Fibroblast of the aortic adventitia (primary cell): ENCODE results near the gene MAGIX. TPM values are rescaled to one million over a fixed set of nuclear protein-coding genes. Genes with fewer than 3 reads are reported as not detected.
"Not testable (repeated sequence)": the region's sequence is repeated elsewhere in the genome, so short reads cannot be mapped to it uniquely, and the experiment has no call there.

Source experiments
- DNase-seq: peaks from one replicate; pipeline ENCODE4 v3.0.0-alpha.2; 2010; ENCODE audit warnings: low read depth
- H3K4me3 ChIP-seq: 2 replicates; pipeline ENCODE4 v1.5.1; 2011; ENCODE audit warnings: low read depth, mild to moderate bottlenecking, control low read depth, low read length, moderate library complexity
- total RNA-seq: library from RNA; depleted of rRNA; stranded (reverse); fragments of >200 nt; gene quantifications from 2 replicates; pipeline ENCODE4 v1.2.3, GENCODE V29; 2012; ENCODE audit warnings: low replicate concordance
- TF ChIP-seq, protein P1 (sequence below): IDR thresholded peaks from 2 replicates; pipeline ENCODE4 v1.5.1; 2011; ENCODE audit warnings: mild to moderate bottlenecking, low read length, control low read depth, inconsistent platforms; ENCODE audit not compliant: insufficient read depth

The MAGIX gene
- total RNA-seq, 1 donor = 1.7 TPM

GRCh38 chrX:49166914-49167739 is 4.6 kb downstream of the MAGIX start:
- peak overlapping the region; percentile 51 for H3K4me3 ChIP-seq
- TF ChIP-seq, protein P1, sequence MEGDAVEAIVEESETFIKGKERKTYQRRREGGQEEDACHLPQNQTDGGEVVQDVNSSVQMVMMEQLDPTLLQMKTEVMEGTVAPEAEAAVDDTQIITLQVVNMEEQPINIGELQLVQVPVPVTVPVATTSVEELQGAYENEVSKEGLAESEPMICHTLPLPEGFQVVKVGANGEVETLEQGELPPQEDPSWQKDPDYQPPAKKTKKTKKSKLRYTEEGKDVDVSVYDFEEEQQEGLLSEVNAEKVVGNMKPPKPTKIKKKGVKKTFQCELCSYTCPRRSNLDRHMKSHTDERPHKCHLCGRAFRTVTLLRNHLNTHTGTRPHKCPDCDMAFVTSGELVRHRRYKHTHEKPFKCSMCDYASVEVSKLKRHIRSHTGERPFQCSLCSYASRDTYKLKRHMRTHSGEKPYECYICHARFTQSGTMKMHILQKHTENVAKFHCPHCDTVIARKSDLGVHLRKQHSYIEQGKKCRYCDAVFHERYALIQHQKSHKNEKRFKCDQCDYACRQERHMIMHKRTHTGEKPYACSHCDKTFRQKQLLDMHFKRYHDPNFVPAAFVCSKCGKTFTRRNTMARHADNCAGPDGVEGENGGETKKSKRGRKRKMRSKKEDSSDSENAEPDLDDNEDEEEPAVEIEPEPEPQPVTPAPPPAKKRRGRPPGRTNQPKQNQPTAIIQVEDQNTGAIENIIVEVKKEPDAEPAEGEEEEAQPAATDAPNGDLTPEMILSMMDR = no peak
- DNase-seq = peak; percentile 75

DNA sequence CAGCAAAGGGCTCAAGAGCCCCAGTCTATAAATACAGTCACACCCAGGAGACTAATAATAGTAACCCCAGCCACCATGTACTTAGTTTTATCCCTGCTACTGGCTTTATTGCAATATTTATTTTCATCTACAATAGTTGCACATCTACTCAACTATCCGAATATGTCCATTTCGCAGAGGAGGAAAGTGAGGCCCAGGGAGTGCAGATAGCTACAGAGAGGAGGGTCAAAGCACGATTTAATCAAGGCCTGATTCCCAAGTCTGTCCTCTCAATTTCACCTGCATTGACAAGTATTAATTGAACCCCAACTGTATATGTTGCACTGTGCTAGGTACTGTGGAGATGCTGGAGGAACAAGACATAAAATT is 5.2 kb downstream of the MAGIX start:
- H3K4me3 ChIP-seq = peak overlapping the region; percentile 51
- TF ChIP-seq, protein P1 = no peak
- no peak for DNase-seq

- TF ChIP-seq, protein P1 = no peak
- peak; percentile 32 for DNase-seq
- H3K4me3 ChIP-seq = peak within 1 kb of the TSS; percentile 72
Measured at GRCh38 chrX:49171752-49172279, 9.3 kb downstream of the MAGIX start, which contains the start of gene PLP2. PLP2 (plus strand) TSS chrX:49171898; CDS start chrX:49172001, 103 bp downstream.

DNA sequence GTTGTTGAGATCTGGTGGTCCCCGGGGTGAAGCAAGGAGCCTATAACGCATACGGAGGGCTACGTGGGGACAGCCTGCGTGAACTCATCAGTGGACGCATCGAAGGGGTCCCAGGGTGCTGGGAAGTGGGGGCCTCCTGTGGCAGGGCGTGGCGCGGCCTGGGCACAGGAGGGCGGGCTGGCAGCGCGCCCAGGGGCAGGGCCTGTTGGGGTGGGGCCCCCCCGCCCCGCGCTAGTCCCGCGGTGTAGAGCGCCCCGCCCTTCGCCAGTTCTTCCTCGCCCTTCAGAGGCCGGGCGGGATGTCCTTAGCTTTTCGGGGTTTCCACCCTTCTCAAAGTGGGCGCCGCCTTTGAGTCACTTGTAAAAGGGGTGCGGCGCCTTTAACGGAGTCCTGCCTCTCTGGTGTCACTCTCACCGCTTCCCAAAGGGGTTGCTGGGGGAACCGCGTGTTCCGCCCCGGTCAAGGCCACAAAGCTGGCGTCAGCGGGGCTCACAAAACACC is 9.8 kb downstream of the MAGIX start:
- H3K4me3 ChIP-seq = peak overlapping the region; percentile 72
- TF ChIP-seq, protein P1 = no peak
- DNase-seq = peak; percentile 51

DNA sequence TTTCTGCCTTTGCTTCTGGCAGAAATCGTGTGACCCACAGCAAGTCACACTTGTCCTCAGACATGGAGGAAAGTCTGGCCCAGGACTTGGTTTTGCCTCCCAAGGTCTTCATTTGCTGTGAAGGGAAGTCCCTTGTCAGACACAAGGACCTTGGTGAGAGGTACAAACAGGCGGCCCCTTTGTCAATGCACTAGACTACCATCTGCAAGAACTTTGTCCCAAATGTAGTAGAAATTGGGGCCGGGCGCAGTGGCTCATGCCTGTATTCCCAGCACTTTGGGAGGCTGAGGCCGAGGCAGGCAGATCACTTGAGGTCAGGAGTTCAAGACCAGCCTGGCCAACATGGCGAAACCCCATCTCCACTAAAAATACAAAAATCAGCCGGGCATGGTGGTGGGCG is 11.0 kb downstream of the MAGIX start:
- not testable (repeated sequence) for DNase-seq
- peak overlapping the region; percentile 72 for H3K4me3 ChIP-seq

DNA sequence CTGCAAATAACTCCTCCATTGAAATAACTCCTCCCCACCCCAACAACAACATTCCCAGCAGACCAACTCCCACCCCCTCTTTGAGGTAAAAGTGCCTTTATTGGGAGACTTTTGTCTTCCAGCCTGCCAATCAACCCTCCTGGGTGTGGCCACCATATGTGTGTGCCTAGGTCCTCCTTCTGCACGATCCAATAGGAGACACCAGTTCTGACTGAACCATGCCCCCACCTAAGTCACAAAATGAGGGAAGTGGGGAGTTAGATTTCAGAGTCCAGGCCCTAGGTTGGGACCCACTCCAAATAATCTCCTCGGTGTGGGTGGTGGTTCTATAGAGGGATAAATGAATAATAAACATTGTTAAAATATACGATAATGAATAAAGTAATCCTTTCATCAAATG is 12.2 kb downstream of the MAGIX start:
- H3K4me3 ChIP-seq = no peak overlapping the region
- DNase-seq = no peak

More for the DNA sequence above, 12.2 kb downstream of the MAGIX start:
- TF ChIP-seq, protein P1 = no peak
